Measurements from ENCODE around the gene CFAP53.
"Not testable (repeated sequence)": the region's sequence is repeated elsewhere in the genome, so short reads cannot be mapped to it uniquely, and the experiment has no call there.

Gene CFAP53

DNA sequence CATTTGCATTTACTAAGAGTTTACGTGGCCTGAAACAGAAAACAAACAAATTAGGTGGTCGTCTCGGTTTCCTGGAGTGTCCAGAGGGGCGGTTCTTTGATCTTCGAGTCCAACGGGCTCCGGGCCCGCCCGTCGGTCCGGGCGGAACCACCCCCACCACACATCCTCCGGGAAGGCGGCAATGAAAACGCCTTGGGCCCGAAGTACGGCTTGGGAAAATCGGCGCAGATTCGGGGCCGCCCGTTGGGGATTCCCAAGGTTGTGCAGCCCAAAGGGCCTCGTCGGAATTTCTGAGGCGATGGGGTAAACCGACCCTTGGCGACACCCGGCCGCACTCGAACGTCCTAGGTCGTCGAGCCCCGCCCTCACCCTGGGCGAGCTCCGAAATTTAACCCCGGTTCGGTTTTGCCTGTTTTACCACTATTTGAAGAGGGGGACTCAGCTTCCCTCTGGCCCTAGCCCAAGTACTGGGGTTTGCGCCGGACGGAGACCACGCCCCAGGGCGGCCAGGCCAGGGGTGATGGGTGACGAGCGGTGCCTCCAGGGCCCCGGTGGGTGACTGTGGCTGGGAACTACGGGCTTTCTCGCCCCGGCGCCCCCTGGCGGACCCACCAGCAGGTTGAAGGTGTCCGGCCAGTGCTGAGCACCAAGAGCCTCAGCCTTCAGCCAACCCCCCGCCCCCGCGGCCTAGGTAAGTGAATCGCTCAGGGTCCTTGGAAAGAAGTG lies 1.9 kb upstream of the CFAP53 start:
- peak; percentile 80 for DNase-seq

DNA sequence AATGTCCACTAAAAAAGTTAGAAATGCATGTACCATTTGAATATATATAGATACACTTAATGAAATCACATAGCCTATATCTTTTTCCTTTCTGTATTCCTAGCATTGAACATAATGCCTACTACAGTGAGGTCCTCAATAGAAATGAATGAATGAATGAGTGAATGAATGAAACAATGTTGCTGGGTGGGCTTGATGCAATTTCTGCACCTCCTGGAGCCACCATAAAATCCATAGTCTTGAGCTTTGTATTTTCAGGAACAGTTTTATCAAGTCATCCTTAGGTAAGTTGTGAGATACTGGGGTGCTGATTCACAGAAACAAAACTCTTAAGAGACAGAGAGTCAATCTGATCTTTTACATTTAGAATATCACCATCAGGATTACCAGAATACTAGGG lies 3.3 kb downstream of the CFAP53 start:
- no peak for DNase-seq

DNA sequence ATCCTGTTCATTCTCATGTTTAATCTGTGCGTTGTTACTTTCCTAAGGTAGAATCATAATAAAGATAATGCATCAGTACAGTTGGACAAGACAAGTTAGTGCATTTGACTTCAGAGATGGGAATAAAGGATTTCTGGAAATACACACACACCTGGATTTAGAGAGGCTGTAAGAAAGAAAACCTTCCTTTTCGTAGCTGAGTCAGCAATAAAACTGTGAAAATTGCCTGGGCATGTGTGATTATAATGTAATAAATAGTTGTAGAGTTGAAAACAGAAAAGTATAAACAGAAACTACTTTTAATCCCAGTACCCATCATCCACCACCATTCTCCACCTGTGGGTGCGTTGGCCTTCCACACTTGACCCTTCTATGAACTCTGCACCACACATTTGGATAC lies 15.4 kb downstream of the CFAP53 start:
- no peak for DNase-seq

DNA sequence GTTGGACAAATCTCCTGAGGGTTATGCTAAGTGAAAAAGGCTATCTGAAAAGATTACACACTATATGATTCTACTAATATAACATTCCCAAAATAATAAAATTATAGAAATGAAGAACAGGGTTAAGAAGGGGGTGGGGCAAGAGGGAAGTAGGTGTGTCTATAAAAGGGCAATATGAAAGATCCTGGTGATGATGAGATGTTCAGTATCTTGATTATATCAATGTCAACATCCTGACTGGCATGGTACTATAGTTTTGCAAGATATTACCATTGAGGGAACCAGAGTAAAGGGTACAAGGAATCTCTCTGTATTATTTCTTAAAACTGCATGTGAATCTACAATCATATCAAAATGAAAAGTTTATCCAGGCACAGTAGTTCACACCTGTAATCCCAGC lies 16.7 kb downstream of the CFAP53 start:
- no peak for DNase-seq

DNA sequence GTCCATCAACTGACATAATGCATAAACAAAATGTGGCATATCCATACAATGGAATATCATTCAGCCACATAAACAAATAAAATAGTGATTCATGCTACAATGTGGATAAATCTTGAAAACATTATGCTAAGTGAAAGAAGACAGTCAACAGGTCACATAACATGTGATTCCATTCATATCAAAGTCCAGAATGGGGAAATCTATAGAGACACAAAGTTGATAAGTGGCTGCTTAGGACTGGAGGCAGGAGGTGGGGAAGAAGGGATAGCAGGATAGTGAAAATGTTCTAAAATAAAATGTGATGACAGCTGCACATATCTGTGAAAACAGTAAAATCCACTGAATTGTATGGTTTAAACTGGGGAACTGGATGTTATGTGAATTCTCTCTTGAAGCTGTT lies 18.7 kb downstream of the CFAP53 start:
- no peak for DNase-seq

DNA sequence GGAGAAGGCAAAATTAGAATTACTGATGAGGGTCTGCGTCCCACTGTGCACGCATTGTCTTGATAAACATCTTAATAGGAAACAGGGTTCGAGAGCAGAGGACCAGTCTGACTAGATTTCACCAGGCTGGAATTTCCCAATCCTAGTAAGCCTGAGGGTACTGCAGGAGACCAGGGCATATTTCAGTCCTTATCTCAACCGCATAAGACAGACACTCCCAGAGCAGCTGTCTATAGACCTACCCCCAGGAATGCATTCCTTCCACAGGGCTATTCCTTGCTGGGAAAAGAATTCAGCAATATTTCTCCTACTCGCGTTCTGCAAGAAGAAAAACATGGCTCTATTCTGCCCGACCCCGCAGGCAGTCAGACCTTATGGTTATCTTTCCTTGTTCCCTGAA lies 24.5 kb downstream of the CFAP53 start:
- DNase-seq, result not testable (repeated sequence)

DNA sequence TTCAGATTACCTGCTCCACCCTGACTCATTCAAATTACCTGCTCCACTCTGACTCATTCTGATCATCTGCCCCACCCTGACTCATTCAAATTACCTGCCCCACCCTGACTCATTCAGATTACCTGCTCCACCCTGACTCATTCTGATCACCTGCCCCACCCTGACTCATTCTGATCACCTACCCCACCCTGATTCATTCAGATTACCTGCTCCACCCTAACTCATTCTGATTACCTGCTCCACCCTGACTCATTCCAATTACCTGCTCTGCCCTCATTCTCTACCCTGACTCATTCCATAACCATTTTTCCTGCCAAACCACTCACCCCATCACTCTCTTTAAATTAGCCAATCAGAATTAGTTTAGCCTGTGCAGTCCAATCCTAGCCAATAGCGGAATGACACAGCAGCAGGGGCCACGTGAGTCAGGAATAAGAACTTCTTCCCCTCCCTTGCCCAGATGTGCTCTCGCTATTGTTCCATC lies 26.2 kb downstream of the CFAP53 start:
- no peak for DNase-seq

DNA sequence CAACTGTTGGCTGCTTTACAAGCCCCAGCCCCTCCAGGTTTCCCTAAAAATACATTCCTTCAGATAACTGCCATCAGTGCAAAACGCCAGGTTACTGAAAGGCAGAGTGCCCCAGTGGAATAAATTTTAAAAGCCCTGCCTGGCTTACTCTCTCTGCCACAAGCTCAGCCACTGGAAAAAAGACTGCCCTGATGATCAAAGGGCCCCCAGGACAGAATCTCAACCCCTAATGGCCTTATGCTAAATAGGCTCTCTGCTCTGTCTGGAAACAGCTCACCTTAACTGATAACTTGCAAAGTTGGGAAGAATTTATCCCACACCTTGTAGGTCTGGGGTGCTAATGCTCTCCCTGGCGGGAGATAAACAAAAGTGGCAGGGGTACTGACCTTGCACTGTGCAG lies 33.9 kb downstream of the CFAP53 start:
- no peak for DNase-seq

DNA sequence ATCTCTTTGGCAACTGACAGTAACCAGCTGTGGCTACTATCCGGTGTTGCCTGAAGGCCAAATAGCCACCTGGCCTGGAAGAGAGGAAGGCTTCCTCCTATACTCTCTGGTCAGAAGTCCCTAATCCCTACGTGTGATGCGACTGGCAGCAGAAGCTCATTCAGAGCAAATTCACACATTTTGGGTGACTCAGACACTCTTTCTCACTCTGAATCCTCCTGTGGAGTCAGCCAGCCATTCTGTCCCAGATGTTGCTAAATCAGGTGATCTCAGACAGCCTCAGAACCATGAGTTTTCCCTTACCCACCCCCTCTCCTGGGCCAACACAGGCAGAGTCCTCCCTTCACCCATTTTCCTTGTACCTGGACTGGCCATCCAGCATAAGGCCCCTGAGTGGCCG lies 34.7 kb downstream of the CFAP53 start:
- DNase-seq, result no peak

DNA sequence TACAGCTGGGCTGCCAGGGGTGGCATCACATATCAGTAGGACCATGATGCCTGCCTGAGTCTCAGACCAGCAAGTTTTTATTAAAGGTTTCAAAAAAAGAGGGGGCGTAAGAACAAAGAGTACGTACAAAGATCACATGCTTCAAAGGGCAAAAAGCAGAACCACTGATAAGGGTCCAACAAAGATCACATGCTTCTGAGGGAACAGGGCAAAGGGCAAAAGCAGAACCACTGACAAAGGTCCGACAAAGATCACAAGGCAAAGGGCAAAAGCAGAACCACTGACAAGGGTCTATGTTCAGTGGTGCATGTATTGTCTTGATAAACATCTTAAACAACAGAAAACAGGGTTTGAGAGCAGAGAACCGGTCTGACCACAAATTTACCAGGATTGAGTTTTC lies 46.0 kb downstream of the CFAP53 start:
- DNase-seq, result not testable (repeated sequence)

DNA sequence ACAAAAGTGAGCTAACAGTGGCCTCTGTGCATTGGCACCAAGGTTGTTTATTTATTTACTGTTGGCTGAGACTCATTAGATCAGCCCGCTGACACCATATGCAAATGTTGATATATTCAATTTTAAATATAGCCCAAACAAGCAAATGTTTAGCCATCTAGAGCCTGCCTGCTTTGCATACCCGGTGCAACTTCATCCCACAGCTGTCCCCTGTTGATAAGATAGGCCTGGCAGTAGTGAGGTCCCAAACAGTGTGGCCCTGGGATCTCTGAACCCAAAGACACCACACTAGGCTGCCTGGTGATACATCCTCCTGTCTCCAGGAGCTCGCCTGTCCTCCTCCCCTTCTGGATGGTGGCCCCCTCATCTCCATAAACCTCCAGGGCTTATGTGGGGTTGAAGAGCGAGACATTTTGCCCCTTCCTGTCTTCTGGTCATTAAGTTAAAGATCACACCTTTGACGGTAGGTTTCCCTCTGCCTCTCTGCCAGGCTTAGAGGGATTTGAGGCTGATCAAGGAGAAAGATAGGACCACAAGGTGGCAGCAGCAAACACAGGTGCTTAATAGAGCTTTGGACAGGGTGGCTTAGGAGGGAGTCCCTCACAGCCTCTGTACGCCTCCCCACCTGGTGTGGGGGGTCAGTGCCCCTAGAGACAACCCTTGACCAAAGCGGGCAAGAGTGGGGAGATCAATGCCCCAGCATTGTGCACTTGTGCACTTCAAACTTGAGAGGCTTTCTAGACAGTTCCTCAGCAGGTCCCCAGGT lies 47.7 kb downstream of the CFAP53 start:
- peak; percentile 15 for DNase-seq

DNA sequence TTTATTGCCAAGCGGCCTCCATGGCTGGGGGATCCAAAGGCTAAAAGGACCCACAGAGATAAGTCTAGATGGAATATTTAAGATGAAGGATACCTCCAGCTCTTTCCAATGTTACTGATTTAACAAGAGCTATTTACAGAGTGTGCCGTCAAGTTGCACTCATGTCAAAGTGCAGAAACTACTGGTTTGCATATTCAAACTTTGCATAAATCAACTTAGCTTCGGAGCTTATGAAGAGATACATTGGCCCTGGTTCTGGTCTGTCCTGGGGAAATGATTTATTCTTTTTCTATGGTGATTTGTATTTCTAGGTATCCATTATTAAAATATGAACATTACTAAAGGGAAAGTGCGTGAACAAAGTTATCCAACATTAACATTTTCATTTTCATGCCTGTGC lies 57.0 kb downstream of the CFAP53 start:
- DNase-seq, result no peak

DNA sequence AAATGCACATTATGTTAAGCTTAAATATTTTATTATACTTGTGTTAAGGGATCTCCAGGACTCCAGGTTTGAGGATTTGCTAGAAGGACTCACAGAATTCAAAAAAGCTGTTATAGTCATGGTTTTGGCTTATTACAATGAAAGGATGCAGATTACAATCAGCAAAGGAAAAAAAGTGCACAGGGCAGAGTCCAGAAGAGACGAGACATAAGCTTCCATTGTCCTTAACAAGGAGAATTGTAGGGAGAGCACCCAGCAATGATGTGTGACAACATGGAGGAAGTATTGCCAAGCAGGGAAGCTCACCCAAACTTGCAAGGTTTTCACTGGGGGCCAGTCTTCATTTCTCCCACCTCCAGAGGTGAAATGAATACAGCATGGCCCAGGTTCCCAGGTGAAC lies 58.6 kb downstream of the CFAP53 start:
- no peak for DNase-seq

DNA sequence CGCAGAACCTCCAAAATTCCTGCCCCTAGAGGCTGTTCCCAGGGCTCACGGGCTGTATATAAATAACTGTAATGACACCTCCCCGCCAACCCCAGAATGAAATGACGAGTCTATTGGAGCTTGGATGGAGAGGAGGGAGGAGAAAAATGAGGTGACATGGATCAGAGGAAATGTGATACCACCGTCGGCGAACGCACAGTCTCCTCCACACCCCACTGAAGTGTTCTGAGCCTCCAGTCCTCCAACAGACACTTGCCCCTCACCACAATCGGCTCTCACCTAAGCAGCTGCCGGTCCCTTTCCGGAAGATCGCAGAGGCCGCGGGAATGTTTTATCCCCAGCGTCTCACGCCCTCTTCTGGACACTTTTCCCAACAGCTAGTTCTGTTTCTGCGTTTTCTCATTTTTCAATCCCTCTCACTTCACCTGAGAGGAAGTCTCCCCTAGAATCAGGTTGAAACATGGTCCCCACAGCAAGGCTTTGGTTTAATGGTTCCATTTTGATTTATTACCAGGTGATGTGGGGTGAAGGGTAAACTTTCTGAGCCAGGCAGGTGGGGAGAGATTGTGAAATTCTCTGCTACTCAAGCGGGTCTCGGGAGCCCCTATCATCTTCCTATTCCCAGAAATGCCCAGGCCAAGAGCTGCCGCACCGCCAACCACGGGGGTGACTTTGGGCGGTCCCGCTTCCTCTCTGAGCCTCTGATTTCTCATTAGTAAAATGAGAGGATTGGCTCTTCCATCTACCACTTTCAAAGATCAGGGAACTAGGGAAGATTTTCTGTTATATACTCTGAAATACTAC lies 62.3 kb downstream of the CFAP53 start:
- DNase-seq, result no peak

DNA sequence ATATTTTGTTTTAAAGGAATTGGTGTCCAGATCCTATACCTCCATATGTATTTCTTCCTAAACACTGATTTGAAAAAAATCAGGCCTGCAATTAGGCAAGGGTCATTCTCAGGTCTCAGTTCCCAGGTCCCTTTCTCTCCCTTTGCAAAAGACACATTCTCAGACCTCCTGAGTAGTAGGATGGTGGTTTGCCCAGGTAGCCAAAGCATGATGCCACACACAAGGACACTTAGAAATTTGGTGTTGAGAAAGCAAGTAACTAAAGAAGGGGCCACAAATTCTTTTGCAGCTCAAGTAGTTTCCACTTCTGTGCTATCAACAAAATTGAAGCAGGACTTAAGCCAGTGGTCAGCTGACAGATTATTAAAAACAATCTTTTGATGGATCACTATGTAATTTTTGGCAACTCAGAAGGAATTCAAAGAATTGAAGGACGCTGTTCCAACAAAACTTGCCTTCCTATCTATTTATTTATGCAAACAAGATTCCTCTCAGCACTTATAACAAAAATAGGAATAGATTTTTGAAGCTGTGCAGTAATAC lies 64.7 kb downstream of the CFAP53 start:
- DNase-seq, result no peak

DNA sequence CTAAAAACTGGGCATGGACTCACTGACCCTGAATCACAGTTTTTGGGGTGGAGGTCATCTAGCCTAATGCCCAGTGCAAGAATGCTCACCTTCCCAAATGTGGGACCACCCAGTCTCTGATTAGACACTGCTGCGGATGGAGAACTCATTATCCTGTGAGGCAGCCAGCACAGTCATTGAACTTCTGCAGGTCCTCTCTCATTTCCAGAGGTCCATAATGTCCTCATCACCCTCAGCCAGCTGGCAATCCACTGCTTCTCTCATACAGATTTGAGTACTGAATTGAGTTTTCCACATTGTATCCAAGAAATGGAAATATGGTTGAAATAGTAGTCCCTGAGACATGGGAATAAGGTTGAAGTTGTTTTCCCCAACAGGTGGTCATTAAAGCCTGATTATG lies 66.4 kb downstream of the CFAP53 start:
- DNase-seq, result no peak

DNA sequence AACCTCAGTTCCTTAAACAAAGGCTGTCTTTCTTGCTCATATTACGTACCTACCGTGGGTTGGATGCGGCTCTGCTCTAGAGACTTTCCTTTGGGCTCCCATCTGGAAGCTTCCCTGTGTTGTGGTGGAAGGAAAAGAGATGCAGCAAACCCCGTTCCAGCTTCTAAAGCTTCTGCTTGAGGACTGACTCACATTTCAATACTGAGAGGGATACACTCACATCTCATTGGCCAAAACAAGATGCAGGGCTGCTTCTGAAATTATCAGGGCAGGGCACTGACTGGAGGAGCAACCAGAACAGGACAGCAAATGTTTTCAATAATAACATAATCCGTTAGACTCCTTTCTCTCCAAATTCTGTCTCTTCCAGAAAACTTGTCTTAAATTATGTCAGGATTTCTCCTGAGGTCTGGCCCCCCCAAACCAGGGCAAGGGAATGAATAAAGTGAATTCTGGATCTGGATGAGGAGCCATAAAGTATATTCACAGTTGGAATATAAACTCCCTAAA lies 66.9 kb downstream of the CFAP53 start:
- DNase-seq, result no peak

DNA sequence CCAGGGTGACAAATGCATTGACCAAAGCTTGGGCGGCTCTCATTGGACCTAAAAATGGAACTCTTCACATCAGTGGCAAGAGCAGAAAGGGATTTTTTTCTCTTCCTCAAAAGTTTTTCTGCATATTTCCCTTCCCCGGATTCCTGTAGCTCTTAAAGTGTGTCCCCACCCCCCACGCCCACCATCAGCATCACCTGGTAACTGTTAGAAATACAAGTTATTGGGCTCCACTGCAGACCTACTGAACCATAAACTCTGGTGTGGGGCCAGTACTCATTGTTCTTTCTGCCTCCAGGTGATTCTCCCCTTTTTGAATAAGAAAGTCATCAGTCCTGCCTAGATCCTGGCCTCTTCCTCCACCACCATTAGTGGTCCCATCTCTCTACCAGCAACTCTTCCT lies 70.0 kb downstream of the CFAP53 start:
- no peak for DNase-seq

DNA sequence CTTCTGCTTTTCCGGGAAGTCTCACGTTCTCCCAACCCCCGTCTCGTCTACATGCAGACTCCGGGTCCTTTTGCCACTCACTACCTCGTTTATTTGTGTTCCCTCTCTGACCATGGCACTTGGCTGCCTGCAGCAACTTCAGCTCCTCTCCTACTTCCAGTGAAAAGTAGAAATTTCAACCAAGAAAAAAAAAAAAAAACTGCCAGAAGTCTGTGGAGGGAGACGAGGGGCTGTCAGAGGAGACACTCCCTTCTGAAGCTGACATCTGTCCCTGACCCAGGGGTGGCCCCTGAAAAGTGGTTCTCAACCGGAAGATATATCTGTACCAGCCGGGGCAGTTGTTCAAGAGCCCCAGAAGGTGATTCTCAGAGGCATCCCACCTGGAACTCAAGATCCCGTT lies 70.6 kb downstream of the CFAP53 start:
- DNase-seq, result no peak

DNA sequence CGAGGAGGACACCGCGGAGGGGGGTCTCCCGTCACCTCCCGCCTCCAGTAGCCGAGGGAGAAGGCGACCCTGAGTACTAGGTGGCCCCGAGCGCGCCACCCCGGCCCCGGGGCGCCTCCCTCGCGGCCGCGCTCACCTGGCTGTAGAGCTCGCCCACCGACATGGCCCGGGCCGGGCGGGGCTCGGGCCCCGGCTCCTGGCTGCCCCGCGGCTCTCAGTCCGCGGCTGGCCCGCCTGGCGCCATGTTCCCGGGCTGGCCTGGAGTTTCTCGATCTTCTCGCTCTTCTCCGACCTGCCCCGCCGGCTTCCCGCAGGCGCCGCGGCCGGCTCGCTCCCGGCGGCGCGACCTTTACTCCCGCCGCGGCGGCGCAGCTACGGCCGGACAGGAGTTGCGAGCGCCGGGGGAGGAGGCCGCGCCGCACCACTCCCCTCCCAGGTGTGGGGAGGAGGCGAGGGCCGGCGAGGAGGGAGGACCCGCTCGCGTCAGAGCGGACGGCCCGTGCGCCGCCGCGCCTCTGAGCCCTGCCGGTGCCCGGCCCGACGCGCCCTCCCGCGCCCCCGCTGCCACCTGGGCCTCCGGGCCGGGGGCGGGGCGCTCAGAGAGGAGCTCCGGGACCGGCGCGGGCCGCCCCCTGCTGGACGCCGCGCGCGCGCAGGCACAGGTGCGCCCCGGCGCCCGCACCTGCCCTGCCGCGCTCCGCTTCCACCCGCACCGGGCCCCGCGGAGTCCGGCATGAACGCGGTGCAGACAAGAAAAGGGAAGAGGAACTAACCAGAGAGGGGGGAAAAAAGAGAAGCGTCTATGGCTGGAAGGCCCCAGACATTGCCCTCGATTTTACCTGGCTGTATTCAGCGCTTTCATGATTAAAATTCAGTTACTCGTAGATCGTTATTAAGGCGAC lies 71.4 kb downstream of the CFAP53 start, which contains the start of gene MYO5B:
Gene MYO5B, minus strand, starts transcription at position 517 of the 902 bp plus-strand sequence. Its CDS starts 354 bp downstream, at position 163.
- peak; percentile 44 for DNase-seq

DNA sequence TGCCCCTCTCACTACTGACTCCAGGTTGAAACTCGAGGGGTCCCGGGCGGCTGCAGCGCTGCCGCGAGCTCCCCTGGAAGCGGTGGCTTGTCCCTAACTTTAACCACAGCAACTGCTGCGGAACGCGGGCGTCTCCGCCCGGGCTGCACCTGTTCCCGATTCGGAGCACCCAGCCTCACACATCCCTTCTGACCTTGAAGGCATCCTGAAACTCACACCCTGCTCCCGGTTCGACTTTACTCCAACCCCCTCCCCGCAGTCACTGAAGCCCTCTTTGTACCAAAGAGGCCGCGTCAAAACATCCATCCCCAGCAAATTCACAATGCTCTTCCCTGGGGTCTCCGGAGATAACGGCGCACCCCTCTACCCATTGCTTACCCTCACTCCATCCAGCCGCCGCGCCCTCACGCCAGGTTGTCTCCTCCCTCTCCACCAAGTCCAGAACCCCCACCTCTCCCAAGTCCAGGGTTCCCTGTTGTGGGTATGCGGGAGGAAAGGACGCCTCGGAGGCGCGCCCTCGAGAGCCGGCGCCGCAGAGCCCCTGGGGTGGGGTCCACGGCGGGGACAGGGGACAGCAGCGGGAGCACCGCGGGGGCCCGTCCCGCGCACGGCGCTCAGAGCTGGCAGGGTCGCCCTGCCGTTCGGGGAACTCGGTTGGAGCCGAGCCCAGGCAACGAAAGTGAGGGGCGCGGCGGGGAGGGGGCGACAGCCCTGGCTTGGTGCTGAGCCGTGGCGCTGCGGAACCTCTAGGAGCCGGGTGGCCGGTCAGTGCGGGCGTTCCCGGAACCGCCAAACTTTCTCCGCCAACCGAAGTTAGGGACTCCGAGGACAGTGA lies 72.3 kb downstream of the CFAP53 start:
- no peak for DNase-seq
